K562 (cell line): ENCODE data around the gene ADD1. TPM values are rescaled to one million over a fixed set of nuclear protein-coding genes. Genes with fewer than 3 reads are reported as not detected.

Experiments
- ATAC-seq: fragments of 200-7000 bp; cut with Tn5 transposase; 3 replicates; pipeline ENCODE4 v1.9.1; 2020; ENCODE audit warnings: moderate library complexity
- BruUV-seq: library from RNA; stranded (reverse); fragments of 400-500 nt; replicated peaks from 2 replicates; lab custom pipeline; 2021; lab: Mats Ljungman, UMichigan
- CTCF ChIA-PET: fragments of 300-600 bp; formaldehyde crosslinking; extraction: SDS; loops from one replicate; lab custom pipeline; 2021; ENCODE audit warnings: low intra/inter-chr PET ratio; lab: Yijun Ruan, JAX
- POLR2A ChIA-PET: fragments of 300-600, 350-650 bp; sonication (Branson Sonifier 250); formaldehyde crosslinking; extraction: SDS; loops from one replicate; lab custom pipeline; 2021; ENCODE audit warnings: antibody characterized with exemption, inconsistent platforms; lab: Yijun Ruan, JAX
- DNase-seq, 4 experiments: peaks; one replicate each; pipeline versions ENCODE4 v3.0.0 to v3.0.0-alpha.2; 2011 to 2018; ENCODE audit warnings: low spot score in 3 of 4, mixed read lengths in 3 of 4; ENCODE audit errors: extremely low read depth in 1 of 4
- FAIRE-seq: peaks from 2 replicates; lab custom pipeline; 2011; peaks lifted over from hg19 to GRCh38; lab: Jason Lieb, UNC
- H2AFZ ChIP-seq: 2 replicates; pipeline ENCODE4 v1.6.0; 2011; ENCODE audit warnings: low read depth, low read length, control low read depth, inconsistent platforms
- H3K27ac ChIP-seq: fragments of 200-600 bp; 3 replicates; pipeline ENCODE4 v1.8.0; 2011; ENCODE audit warnings: low read depth, mild to moderate bottlenecking, control low read depth, inconsistent platforms, low read length, moderate library complexity, mixed read lengths; ENCODE audit errors: extremely low read depth
- H3K27me3 ChIP-seq, 2 experiments: fragments of 300-600 bp in 1 of 2; 2 replicates in 1 of 2; 3 replicates in 1 of 2; pipeline versions ENCODE4 v1.6.0 to v1.8.0; 2011; ENCODE audit warnings: inconsistent platforms in 2 of 2, low read length in 2 of 2, mild to moderate bottlenecking in 1 of 2, mixed read lengths in 1 of 2, moderate library complexity in 1 of 2; ENCODE audit not compliant: control insufficient read depth in 2 of 2, insufficient read depth in 2 of 2
- H3K36me3 ChIP-seq: fragments of 300-600 bp; 3 replicates; pipeline ENCODE4 v1.8.0; 2011; ENCODE audit warnings: mild to moderate bottlenecking, low read length, inconsistent platforms; ENCODE audit not compliant: control insufficient read depth, insufficient read depth
- H3K4me1 ChIP-seq, 2 experiments: fragments of 200-600 bp in 1 of 2; replicated peaks in 1 of 2; 2 replicates in 1 of 2; 3 replicates in 1 of 2; pipeline versions ENCODE4 v1.5.1 to v1.8.0; 2011; ENCODE audit warnings: inconsistent platforms in 2 of 2, low read length in 2 of 2, mild to moderate bottlenecking in 1 of 2, mixed read lengths in 1 of 2, moderate library complexity in 1 of 2; ENCODE audit not compliant: control insufficient read depth in 2 of 2, insufficient read depth in 2 of 2
- H3K4me2 ChIP-seq: 2 replicates; pipeline ENCODE4 v1.6.1; 2011; ENCODE audit warnings: low read length, control low read depth, inconsistent platforms, mixed read lengths; ENCODE audit not compliant: insufficient read depth
- H3K4me3 ChIP-seq: fragments of 200-600 bp; sonication (generic), shearing (Covaris generic); 2 replicates; pipeline ENCODE4 v1.5.1; 2016; ENCODE audit warnings: control low read depth, inconsistent platforms
- H3K79me2 ChIP-seq: fragments of 200-600 bp; 3 replicates; pipeline ENCODE4 v1.8.0; 2011; ENCODE audit warnings: low read length, inconsistent platforms; ENCODE audit not compliant: control insufficient read depth, insufficient read depth
- H3K9ac ChIP-seq, 2 experiments: 2 replicates each; pipeline versions ENCODE4 v1.6.0 to v1.6.1; 2011; ENCODE audit warnings: low read depth in 2 of 2, low read length in 2 of 2, control low read depth in 1 of 2, inconsistent platforms in 1 of 2, mild to moderate bottlenecking in 1 of 2, mixed read lengths in 1 of 2; ENCODE audit not compliant: insufficient read depth in 1 of 2
- H3K9me1 ChIP-seq: one replicate; pipeline ENCODE4 v1.6.0; 2011; ENCODE audit warnings: inconsistent platforms, mild to moderate bottlenecking, low read length, moderate library complexity; ENCODE audit not compliant: control insufficient read depth, insufficient read depth
- H3K9me3 ChIP-seq: replicated peaks from 2 replicates; pipeline ENCODE4 v1.5.1; 2011; ENCODE audit warnings: low read depth, low read length, inconsistent platforms; ENCODE audit not compliant: control insufficient read depth, insufficient read depth
- H4K20me1 ChIP-seq: replicated peaks from 2 replicates; pipeline ENCODE4 v1.6.1; 2011; ENCODE audit warnings: low read length, inconsistent platforms, mixed read lengths; ENCODE audit not compliant: control insufficient read depth, insufficient read depth
- CBX3 ChIP-seq, 2 experiments: IDR thresholded peaks; 1 replicate in 1 of 2; 2 replicates in 1 of 2; pipeline ENCODE4 v1.6.1; 2012; ENCODE audit warnings: inconsistent platforms in 2 of 2, low read length in 2 of 2, borderline replicate concordance in 1 of 2, control low read depth in 1 of 2
- RAD21 ChIP-seq, 2 experiments: fragments of 250-450 bp in 1 of 2; fragments of 450-650 bp in 1 of 2; sonication (Bioruptor Pico) in 1 of 2; formaldehyde crosslinking in 1 of 2; IDR thresholded peaks in 1 of 2; conservative IDR thresholded peaks in 1 of 2; 2 replicates each; pipeline versions ENCODE4 v1.4.0 to v1.8.0; 2020 to 2022; ENCODE audit warnings: mild to moderate bottlenecking in 2 of 2, moderate library complexity in 1 of 2
- RBFOX2 ChIP-seq: fragments of 200-400 bp; formaldehyde crosslinking; IDR thresholded peaks from 2 replicates; pipeline ENCODE4 v1.6.1; 2017; ENCODE audit warnings: low read depth, mild to moderate bottlenecking, low read length, moderate library complexity
- SMAD1 ChIP-seq: fragments of 150-350 bp; IDR thresholded peaks from 2 replicates; pipeline ENCODE4 v1.6.1; 2014; ENCODE audit warnings: low read length, low read depth; ENCODE audit not compliant: partially characterized antibody
- YY1 ChIP-seq, 3 experiments: IDR thresholded peaks; 2 replicates each; pipeline ENCODE4 v1.6.1; 2011; ENCODE audit warnings: low read length in 2 of 3, mild to moderate bottlenecking in 2 of 3, moderate library complexity in 2 of 3, borderline replicate concordance in 1 of 3, control low read depth in 1 of 3, low read depth in 1 of 3; ENCODE audit not compliant: insufficient read depth in 3 of 3, insufficient replicate concordance in 2 of 3, control insufficient read depth in 1 of 3, insufficient read length in 1 of 3; ENCODE audit errors: extremely low read depth in 1 of 3
- ZEB2 ChIP-seq: fragments of 450-650 bp; IDR thresholded peaks from 2 replicates; pipeline ENCODE4 v1.6.1; 2016
- WGBS: fragments of 100-300 bp; shearing (Covaris generic); methylation state at CpG from one replicate; pipeline ENCODE4 v1.1.6; 2016; ENCODE audit warnings: low coverage, mixed read lengths; ENCODE audit not compliant: insufficient coverage; ENCODE audit errors: missing lambda C conversion rate; 5-methylcytosine and 5-hydroxymethylcytosine counted together
- in situ Hi-C: fragments of 300-500 bp; cut with MboI; formaldehyde crosslinking; loops from 4 replicates; pipeline ENCODE4 v1.15.0; 2018; ENCODE audit warnings: inconsistent platforms, mixed read lengths
- intact Hi-C: fragments of 100-400 bp; cut with micrococcal nuclease; formaldehyde crosslinking; loops from 2 replicates; pipeline ENCODE4 v1.14.2; 2022
- polyA plus RNA-seq, 8 experiments: library from polyadenylated mRNA; depleted of rRNA in 4 of 8; stranded (reverse) in 5 of 8; unstranded in 3 of 8; fragments of >200 nt; fragmentation: Nextera tagmentation in 2 of 8; fragmentation: Illumina TruSeq in 1 of 8; extraction: Ambion mirVana in 2 of 8; extraction: Trizol in 1 of 8; gene quantifications; 2 replicates each; pipeline versions ENCODE4 v1.2.1 to v1.2.3, GENCODE V29; 2011 to 2014; ENCODE audit warnings: inconsistent platforms in 1 of 8, missing spikeins in 1 of 8
- total RNA-seq, 7 experiments: library from RNA; depleted of rRNA in 6 of 7; stranded (reverse); fragments of >200 nt in 6 of 7; fragmentation: Illumina TruSeq in 2 of 7; extraction: Trizol in 2 of 7; gene quantifications; 2 replicates each; pipeline versions ENCODE4 v1.2.1 to v1.2.3, GENCODE V29; 2011 to 2021; ENCODE audit warnings: low replicate concordance in 1 of 7
- TF ChIP-seq, protein P1 (sequence below), 3 experiments: IDR thresholded peaks in 2 of 3; conservative IDR thresholded peaks in 1 of 3; 2 replicates each; pipeline ENCODE4 v1.5.1; 2011 to 2012; ENCODE audit warnings: low read length in 3 of 3, mild to moderate bottlenecking in 3 of 3, control low read depth in 2 of 3, improper control_type of control experiment in 1 of 3, inconsistent platforms in 1 of 3, low read depth in 1 of 3, mixed read lengths in 1 of 3, moderate library complexity in 1 of 3; ENCODE audit not compliant: insufficient read depth in 2 of 3
- TF ChIP-seq, protein P2 (sequence below): IDR thresholded peaks from 2 replicates; pipeline ENCODE4 v1.6.1; 2011; ENCODE audit warnings: borderline replicate concordance, low read depth, mild to moderate bottlenecking, moderate library complexity, low read length; ENCODE audit not compliant: insufficient read depth, poor library complexity, severe bottlenecking
- TF ChIP-seq, protein P3 (sequence below): sonication (generic); formaldehyde crosslinking; IDR thresholded peaks from 2 replicates; pipeline ENCODE4 v1.8.0; 2022; ENCODE audit warnings: missing genetic modification reagents, mild to moderate bottlenecking, moderate library complexity, borderline replicate concordance
- TF ChIP-seq, protein P4 (sequence below): fragments of 250-450 bp; sonication (Bioruptor Pico); IDR thresholded peaks from 2 replicates; pipeline ENCODE4 v1.8.0; 2022; ENCODE audit warnings: moderate library complexity, mild to moderate bottlenecking, inconsistent platforms

ADD1 gene
- total and polyA plus RNA-seq, 9 of the 15 experiments (the other 6 are each of a cell fraction or from before 2014, with no cell fraction given), result 17.5 to 153 (median 74.0) TPM

DNA sequence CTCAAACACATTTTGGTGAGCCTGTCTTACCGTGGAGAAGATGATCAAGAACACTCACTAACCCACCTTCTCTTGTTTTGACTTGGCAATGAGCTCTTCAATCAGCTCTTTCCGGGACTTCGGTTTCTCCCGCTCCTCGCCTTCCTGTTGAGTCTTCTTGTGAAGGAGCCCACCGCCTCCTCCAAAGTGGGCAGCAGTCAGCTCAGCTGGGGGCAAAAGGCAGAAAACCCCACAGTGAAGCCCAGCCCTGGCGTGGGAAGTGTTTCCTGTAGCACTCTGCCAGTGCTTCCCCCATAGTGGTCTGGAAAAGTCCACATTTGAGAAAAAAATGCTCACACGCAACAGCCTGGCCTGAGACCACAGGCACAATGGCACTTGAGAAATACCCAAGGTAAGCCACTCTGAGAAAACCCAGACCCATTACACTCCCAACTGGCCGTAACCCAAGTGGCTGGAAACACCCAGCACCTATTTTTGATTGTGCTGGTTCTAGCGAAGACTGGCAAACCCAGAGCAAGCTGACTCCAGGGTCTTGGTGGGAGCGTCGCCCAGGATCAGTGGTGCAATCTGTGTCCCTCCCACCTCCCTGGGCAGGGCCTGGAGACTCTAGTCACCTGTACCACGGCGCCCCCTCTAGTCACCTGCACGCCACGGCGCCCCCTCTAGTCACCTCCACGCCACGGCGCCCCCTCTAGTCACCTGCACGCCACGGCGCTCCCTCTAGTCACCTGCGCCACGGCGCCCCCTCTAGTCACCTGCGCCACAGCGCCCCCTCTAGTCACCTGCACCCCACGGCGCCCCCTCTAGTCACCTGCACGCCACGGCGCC lies 110.9 kb downstream of the ADD1 start:
- BruUV-seq, result no TSS peak
- Histone ChIP-seq H3K27me3 (no peaks in the 10 kb centered on the region), H3K9me3 (peaks cover 8% of the 10 kb centered on the region), H3K4me2 (no peak overlapping the region), H4K20me1 (peaks cover 10% of the 10 kb centered on the region; the same call in 1 of the 2 replicates), H3K36me3 (peaks cover 95% of the 10 kb centered on the region), H2AFZ (no peak overlapping the region), H3K4me3 (no peak overlapping the region), H3K9me1 (no peaks in the 10 kb centered on the region), H3K27ac (no peak overlapping the region), H3K79me2 (peaks cover 36% of the 10 kb centered on the region), H3K9ac (no peak overlapping the region), H3K4me1 (0 out of 5 replicates have a peak, but pooled peaks cover 0 to 2% of the 10 kb centered on the region in 2 experiments)
- no peak for FAIRE-seq
- in situ Hi-C loops, result no loop called here
- ChIA-PET CTCF (interaction anchor here (0.5 to 0.6 kb wide), 2 partner anchors 10 to 753 kb away, joined by 3 to 5 read pairs; no protein-coding TSS in a partner anchor), POLR2A (interaction anchor here (0.6 to 3.1 kb wide), 4 partner anchors 8 to 56 kb away, joined by 3 to 23 read pairs (median 7); partner anchors contain the start of genes GRK4 and NOP14)
- WGBS, result 92% methylated on average over 21 of the region's 33 CpGs
- ATAC-seq, result peak; percentile 73
- intact Hi-C loops, result no loop called here
- peak in 3 of 4 experiments; percentile 33 to 59 (median 50) for DNase-seq
- TF ChIP-seq RBFOX2 (peak; percentile 64; the same call in 1 of the 2 replicates), RAD21 (CRISPR knock-in tag; conservative IDR thresholded peaks at IDR 0.05 in 1 of 2, IDR thresholded peaks at IDR 0.05 in 1 of 2) (peak in 1 of 2 experiments; percentile 17; a peak in 1 of 4 replicates), CBX3 (IDR thresholded peaks at IDR 0.05; ENCODE audit: borderline replicate concordance in 1 of 2, low read length in 2 of 2) (no peak), ZEB2 (peak; percentile 61), SMAD1 (no peak), YY1 (IDR thresholded peaks at IDR 0.05; ENCODE audit: borderline replicate concordance in 1 of 3, control insufficient read depth in 1 of 3, extremely low read depth in 1 of 3, insufficient read depth in 3 of 3, insufficient read length in 1 of 3, insufficient replicate concordance in 2 of 3, low read depth in 1 of 3, low read length in 2 of 3) (no peak)
- TF ChIP-seq, protein P1, sequence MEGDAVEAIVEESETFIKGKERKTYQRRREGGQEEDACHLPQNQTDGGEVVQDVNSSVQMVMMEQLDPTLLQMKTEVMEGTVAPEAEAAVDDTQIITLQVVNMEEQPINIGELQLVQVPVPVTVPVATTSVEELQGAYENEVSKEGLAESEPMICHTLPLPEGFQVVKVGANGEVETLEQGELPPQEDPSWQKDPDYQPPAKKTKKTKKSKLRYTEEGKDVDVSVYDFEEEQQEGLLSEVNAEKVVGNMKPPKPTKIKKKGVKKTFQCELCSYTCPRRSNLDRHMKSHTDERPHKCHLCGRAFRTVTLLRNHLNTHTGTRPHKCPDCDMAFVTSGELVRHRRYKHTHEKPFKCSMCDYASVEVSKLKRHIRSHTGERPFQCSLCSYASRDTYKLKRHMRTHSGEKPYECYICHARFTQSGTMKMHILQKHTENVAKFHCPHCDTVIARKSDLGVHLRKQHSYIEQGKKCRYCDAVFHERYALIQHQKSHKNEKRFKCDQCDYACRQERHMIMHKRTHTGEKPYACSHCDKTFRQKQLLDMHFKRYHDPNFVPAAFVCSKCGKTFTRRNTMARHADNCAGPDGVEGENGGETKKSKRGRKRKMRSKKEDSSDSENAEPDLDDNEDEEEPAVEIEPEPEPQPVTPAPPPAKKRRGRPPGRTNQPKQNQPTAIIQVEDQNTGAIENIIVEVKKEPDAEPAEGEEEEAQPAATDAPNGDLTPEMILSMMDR (IDR thresholded peaks at IDR 0.05 in 2 of 3, conservative IDR thresholded peaks at IDR 0.05 in 1 of 3; ENCODE audit: insufficient read depth in 2 of 3, low read depth in 1 of 3, low read length in 3 of 3), result peak in 2 of 3 experiments; percentile 69 to 96; a peak in 5 of 6 replicates
- TF ChIP-seq, protein P2, sequence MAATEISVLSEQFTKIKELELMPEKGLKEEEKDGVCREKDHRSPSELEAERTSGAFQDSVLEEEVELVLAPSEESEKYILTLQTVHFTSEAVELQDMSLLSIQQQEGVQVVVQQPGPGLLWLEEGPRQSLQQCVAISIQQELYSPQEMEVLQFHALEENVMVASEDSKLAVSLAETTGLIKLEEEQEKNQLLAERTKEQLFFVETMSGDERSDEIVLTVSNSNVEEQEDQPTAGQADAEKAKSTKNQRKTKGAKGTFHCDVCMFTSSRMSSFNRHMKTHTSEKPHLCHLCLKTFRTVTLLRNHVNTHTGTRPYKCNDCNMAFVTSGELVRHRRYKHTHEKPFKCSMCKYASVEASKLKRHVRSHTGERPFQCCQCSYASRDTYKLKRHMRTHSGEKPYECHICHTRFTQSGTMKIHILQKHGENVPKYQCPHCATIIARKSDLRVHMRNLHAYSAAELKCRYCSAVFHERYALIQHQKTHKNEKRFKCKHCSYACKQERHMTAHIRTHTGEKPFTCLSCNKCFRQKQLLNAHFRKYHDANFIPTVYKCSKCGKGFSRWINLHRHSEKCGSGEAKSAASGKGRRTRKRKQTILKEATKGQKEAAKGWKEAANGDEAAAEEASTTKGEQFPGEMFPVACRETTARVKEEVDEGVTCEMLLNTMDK, result peak; percentile 32
- TF ChIP-seq, protein P3, sequence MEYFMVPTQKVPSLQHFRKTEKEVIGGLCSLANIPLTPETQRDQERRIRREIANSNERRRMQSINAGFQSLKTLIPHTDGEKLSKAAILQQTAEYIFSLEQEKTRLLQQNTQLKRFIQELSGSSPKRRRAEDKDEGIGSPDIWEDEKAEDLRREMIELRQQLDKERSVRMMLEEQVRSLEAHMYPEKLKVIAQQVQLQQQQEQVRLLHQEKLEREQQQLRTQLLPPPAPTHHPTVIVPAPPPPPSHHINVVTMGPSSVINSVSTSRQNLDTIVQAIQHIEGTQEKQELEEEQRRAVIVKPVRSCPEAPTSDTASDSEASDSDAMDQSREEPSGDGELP, result peak; percentile 49; the same call in 1 of the 2 replicates
- TF ChIP-seq, protein P4, sequence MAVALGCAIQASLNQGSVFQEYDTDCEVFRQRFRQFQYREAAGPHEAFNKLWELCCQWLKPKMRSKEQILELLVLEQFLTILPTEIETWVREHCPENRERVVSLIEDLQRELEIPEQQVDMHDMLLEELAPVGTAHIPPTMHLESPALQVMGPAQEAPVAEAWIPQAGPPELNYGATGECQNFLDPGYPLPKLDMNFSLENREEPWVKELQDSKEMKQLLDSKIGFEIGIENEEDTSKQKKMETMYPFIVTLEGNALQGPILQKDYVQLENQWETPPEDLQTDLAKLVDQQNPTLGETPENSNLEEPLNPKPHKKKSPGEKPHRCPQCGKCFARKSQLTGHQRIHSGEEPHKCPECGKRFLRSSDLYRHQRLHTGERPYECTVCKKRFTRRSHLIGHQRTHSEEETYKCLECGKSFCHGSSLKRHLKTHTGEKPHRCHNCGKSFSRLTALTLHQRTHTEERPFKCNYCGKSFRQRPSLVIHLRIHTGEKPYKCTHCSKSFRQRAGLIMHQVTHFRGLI (CRISPR knock-in tag), result no peak
